ENCODE results near the gene GATA3. TPM values are rescaled to one million over a fixed set of nuclear protein-coding genes. Genes with fewer than 3 reads are reported as not detected.

Gene GATA3
- total and polyA plus RNA-seq, 9 of the 15 experiments (the other 6 are each of a cell fraction or from before 2014, with no cell fraction given) = 0.01 to 0.24 (median 0.09) TPM; not detected in 6

- no peak overlapping the region for H3K4me2 ChIP-seq (ENCODE audit: insufficient read depth, low read length)
- H4K20me1 ChIP-seq (replicated peaks; ENCODE audit: control insufficient read depth, insufficient read depth, low read length) = no peaks in the 10 kb centered on the region
- no peaks in the 10 kb centered on the region for H3K36me3 ChIP-seq (ENCODE audit: control insufficient read depth, insufficient read depth, low read length)
- no peak overlapping the region for H3K9ac ChIP-seq (ENCODE audit: insufficient read depth in 1 of 2, low read depth in 2 of 2, low read length in 2 of 2)
- BruUV-seq (replicated peaks) = no TSS peak
- 20% methylated on average over 15 of the region's 47 CpGs for whole genome bisulfite sequencing (ENCODE audit: insufficient coverage, low coverage, missing lambda C conversion rate)
- ChIA-PET CTCF (ENCODE audit: low intra/inter-chr PET ratio) (no interaction called here), POLR2A (no interaction called here)
- H3K9me3 ChIP-seq (replicated peaks; ENCODE audit: control insufficient read depth, insufficient read depth, low read depth, low read length) = no peaks in the 10 kb centered on the region
- no peak overlapping the region for H3K4me3 ChIP-seq
- DNase-seq (ENCODE audit: extremely low read depth in 1 of 4, low spot score in 3 of 4) (no peak), FAIRE-seq (no peak), ATAC-seq (no peak)
- in situ Hi-C loops (cut with MboI) (no loop called here), intact Hi-C loops (cut with micrococcal nuclease) (loop anchor here (5.0 kb wide), 1 partner anchor 1261 kb away; no protein-coding TSS in a partner anchor)
- peaks cover 34 to 55% of the 10 kb centered on the region in 2 experiments for H3K27me3 ChIP-seq (ENCODE audit: control insufficient read depth in 2 of 2, insufficient read depth in 2 of 2, low read length in 2 of 2)
- H2AFZ ChIP-seq (ENCODE audit: low read depth, low read length) = no peak overlapping the region
- TF ChIP-seq, protein P1, sequence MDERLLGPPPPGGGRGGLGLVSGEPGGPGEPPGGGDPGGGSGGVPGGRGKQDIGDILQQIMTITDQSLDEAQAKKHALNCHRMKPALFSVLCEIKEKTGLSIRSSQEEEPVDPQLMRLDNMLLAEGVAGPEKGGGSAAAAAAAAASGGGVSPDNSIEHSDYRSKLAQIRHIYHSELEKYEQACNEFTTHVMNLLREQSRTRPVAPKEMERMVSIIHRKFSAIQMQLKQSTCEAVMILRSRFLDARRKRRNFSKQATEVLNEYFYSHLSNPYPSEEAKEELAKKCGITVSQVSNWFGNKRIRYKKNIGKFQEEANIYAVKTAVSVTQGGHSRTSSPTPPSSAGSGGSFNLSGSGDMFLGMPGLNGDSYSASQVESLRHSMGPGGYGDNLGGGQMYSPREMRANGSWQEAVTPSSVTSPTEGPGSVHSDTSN (CRISPR knock-in tag; IDR thresholded peaks at IDR 0.05; ENCODE audit: low read depth) = no peak
- TF ChIP-seq, protein P1 (tag; conservative IDR thresholded peaks at IDR 0.05; ENCODE audit: low read depth) = 0 out of 2 replicates have a peak, but pooled peaks have one; percentile 29
- no peak for TF ChIP-seq ZKSCAN8 (CRISPR knock-in tag; IDR thresholded peaks at IDR 0.05)
- no peaks in the 10 kb centered on the region for H3K79me2 ChIP-seq (ENCODE audit: control insufficient read depth, insufficient read depth, low read length)
- H3K27ac ChIP-seq (ENCODE audit: extremely low read depth, low read depth, low read length) = no peak overlapping the region
- peaks cover 0 to 15% of the 10 kb centered on the region in 2 experiments; a peak in 1 of 5 replicates for H3K4me1 ChIP-seq (replicated peaks in 1 of 2; ENCODE audit: control insufficient read depth in 2 of 2, insufficient read depth in 2 of 2, low read length in 2 of 2)
- no peaks in the 10 kb centered on the region for H3K9me1 ChIP-seq (ENCODE audit: control insufficient read depth, insufficient read depth, low read length)
Measured at GRCh38 chr10:8035641-8036470, 18.6 kb upstream of the GATA3 start.
